Glutamatergic neuron (in vitro differentiated cells): ENCODE results near the gene CALHM6. TPM values are rescaled to one million over a fixed set of nuclear protein-coding genes. Genes with fewer than 3 reads are reported as not detected.
A peak's percentile ranks its signal among the peaks of the same experiment; 100 is the strongest.

Experiments used
- DNase-seq: peaks from one replicate; pipeline ENCODE4 v3.0.0; 2022
- H3K27ac Mint-ChIP-seq: one replicate; pipeline ENCODE4 v1.8.0; 2020; ENCODE audit warnings: mild to moderate bottlenecking, mixed read lengths, inconsistent platforms; ENCODE audit not compliant: unreplicated experiment
- H3K27me3 Mint-ChIP-seq: one replicate; pipeline ENCODE4 v1.8.0; 2020; ENCODE audit warnings: mild to moderate bottlenecking, moderate library complexity, mixed read lengths, inconsistent platforms; ENCODE audit not compliant: unreplicated experiment
- H3K36me3 Mint-ChIP-seq: one replicate; pipeline ENCODE4 v1.8.0; 2020; ENCODE audit warnings: mild to moderate bottlenecking, mixed read lengths, inconsistent platforms; ENCODE audit not compliant: unreplicated experiment
- H3K4me1 Mint-ChIP-seq: one replicate; pipeline ENCODE4 v1.8.0; 2020; ENCODE audit warnings: mild to moderate bottlenecking, low read depth, mixed read lengths, inconsistent platforms; ENCODE audit not compliant: unreplicated experiment
- H3K4me3 Mint-ChIP-seq: one replicate; pipeline ENCODE4 v1.8.0; 2020; ENCODE audit warnings: mild to moderate bottlenecking, mixed read lengths, inconsistent platforms; ENCODE audit not compliant: unreplicated experiment
- H3K9me3 Mint-ChIP-seq: one replicate; pipeline ENCODE4 v1.8.0; 2020; ENCODE audit warnings: mild to moderate bottlenecking, moderate library complexity, mixed read lengths, inconsistent platforms; ENCODE audit not compliant: unreplicated experiment
- total RNA-seq: library from RNA; stranded (reverse); fragmentation: NEBNext Ultra II Directional; extraction: Animal tissue kit (Norgen Biotek cat#: 25700); gene quantifications from one replicate; pipeline ENCODE4 v1.2.1, GENCODE V29; 2021; ENCODE audit not compliant: unreplicated experiment
- TF ChIP-seq, protein P1 (sequence below): fragments of 200-600 bp; sonication (generic); IDR thresholded peaks from one replicate; pipeline ENCODE4 v1.5.0; 2021; ENCODE audit not compliant: partially characterized antibody, unreplicated experiment

CALHM6 gene
- total RNA-seq, 1 donor from 2014 or later, result not detected

DNA sequence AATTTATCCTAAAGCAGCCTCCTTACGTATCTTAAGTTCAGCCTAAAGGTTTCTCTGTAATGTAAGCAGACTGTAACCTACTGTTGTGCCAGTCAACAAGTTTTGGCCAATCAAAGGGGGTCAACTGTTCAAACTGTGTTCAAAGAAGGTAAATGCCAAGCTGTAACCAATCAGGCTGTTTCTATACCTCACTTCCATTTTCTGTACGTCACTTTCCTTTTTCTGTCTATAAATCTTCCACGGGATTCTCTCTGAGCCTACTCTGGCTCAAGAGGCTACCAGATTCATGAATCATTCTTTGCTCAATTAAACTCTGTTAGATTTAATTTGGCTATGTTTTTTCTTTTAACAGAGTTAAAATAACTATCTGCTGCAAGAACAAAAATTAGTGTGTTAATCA lies 5.1 kb upstream of the CALHM6 start:
- H3K36me3 Mint-ChIP-seq, result no peaks in the 10 kb centered on the region
- no peaks in the 10 kb centered on the region for H3K9me3 Mint-ChIP-seq
- H3K27me3 Mint-ChIP-seq, result no peaks in the 10 kb centered on the region
- H3K4me3 Mint-ChIP-seq, result no peak overlapping the region
- TF ChIP-seq, protein P1, sequence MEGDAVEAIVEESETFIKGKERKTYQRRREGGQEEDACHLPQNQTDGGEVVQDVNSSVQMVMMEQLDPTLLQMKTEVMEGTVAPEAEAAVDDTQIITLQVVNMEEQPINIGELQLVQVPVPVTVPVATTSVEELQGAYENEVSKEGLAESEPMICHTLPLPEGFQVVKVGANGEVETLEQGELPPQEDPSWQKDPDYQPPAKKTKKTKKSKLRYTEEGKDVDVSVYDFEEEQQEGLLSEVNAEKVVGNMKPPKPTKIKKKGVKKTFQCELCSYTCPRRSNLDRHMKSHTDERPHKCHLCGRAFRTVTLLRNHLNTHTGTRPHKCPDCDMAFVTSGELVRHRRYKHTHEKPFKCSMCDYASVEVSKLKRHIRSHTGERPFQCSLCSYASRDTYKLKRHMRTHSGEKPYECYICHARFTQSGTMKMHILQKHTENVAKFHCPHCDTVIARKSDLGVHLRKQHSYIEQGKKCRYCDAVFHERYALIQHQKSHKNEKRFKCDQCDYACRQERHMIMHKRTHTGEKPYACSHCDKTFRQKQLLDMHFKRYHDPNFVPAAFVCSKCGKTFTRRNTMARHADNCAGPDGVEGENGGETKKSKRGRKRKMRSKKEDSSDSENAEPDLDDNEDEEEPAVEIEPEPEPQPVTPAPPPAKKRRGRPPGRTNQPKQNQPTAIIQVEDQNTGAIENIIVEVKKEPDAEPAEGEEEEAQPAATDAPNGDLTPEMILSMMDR, result no peak
- H3K4me1 Mint-ChIP-seq, result peaks cover 2% of the 10 kb centered on the region
- H3K27ac Mint-ChIP-seq, result no peak overlapping the region
- DNase-seq, result no peak

GRCh38 chr6:116456927-116457326 lies 4.2 kb upstream of the CALHM6 start:
- Mint-ChIP-seq H3K9me3 (peaks cover 3% of the 10 kb centered on the region), H3K4me1 (peaks cover 2% of the 10 kb centered on the region), H3K4me3 (no peak overlapping the region), H3K27ac (no peak overlapping the region), H3K36me3 (no peaks in the 10 kb centered on the region), H3K27me3 (peaks cover 5% of the 10 kb centered on the region)
- DNase-seq, result no peak
- TF ChIP-seq, protein P1, result no peak

DNA sequence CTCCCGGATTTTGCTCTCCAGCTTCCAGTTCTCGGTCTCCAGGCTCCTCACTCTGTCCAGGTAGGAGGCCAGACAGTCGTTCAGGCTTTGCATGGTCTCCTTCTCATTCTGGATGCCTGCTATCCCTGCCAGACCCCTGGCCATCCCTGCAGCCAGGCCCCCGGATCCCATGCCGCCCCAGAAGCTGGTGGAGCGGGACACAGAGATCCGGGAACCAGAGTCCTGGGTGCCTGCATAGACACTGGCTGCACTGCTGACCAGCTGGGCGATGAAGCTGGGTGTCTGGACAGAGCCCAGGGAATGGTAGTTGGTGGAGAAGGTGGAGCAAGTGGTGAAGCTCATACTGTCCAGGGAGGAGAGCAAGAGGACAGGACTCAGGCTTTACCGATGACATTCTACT lies 2.9 kb upstream of the CALHM6 start:
- peaks cover 7% of the 10 kb centered on the region for H3K27me3 Mint-ChIP-seq
- H3K4me1 Mint-ChIP-seq, result peaks cover 2% of the 10 kb centered on the region
- H3K9me3 Mint-ChIP-seq, result peaks cover 3% of the 10 kb centered on the region
- no peak overlapping the region for H3K27ac Mint-ChIP-seq
- no peak for DNase-seq
- TF ChIP-seq, protein P1, result no peak
- H3K36me3 Mint-ChIP-seq, result no peaks in the 10 kb centered on the region
- H3K4me3 Mint-ChIP-seq, result no peak overlapping the region

DNA sequence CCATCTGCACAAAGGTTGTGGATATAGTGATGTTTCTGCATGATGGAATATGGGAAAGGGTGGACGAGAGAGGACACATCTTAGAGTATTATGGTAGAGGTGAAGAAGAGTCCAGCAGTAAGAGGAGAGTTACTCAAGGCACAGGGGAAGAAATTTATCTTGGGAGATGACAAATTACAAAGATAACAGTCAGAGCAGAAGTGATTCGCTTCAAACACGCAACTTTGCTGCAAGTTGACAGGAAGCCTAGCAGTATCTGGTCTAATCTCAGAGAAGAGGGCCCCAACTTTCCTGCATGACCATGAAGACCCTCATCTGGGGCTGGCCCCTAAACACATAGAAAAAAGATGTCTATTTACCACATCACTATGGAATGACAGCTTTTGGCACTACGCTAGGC lies 1.2 kb upstream of the CALHM6 start:
- H3K9me3 Mint-ChIP-seq, result peaks cover 3% of the 10 kb centered on the region
- H3K4me1 Mint-ChIP-seq, result peaks cover 2% of the 10 kb centered on the region
- no peaks in the 10 kb centered on the region for H3K36me3 Mint-ChIP-seq
- no peak for DNase-seq
- no peak overlapping the region for H3K27ac Mint-ChIP-seq
- TF ChIP-seq, protein P1, result no peak
- H3K4me3 Mint-ChIP-seq, result no peak overlapping the region
- peaks cover 7% of the 10 kb centered on the region for H3K27me3 Mint-ChIP-seq

- DNase-seq, result peak; percentile 67
- H3K4me3 Mint-ChIP-seq, result peak overlapping the region; percentile 76
- no peaks in the 10 kb centered on the region for H3K36me3 Mint-ChIP-seq
- H3K9me3 Mint-ChIP-seq, result peaks cover 3% of the 10 kb centered on the region
- no peak overlapping the region for H3K27ac Mint-ChIP-seq
- H3K27me3 Mint-ChIP-seq, result peaks cover 7% of the 10 kb centered on the region
- peaks cover 2% of the 10 kb centered on the region for H3K4me1 Mint-ChIP-seq
- TF ChIP-seq, protein P1, result no peak
Observed at GRCh38 chr6:116461932-116462885, 1.0 kb downstream of the CALHM6 start.
